IMR-90 (cell line): ENCODE measurements around the gene PPIL4. TPM values are rescaled to one million over a fixed set of nuclear protein-coding genes. Genes with fewer than 3 reads are reported as not detected.
"Not testable (repeated sequence)": the region's sequence is repeated elsewhere in the genome, so short reads cannot be mapped to it uniquely, and the experiment has no call there.

Experiments used
- ATAC-seq: fragments of 200-7000 bp; cut with Tn5 transposase; 2 replicates; pipeline ENCODE4 v1.9.1; 2020; ENCODE audit warnings: low read depth, mild to moderate bottlenecking, moderate library complexity
- BruUV-seq: library from RNA; stranded (reverse); fragments of 400-500 nt; replicated peaks from 2 replicates; lab custom pipeline; 2021; lab: Mats Ljungman, UMichigan
- CTCF ChIA-PET: fragments of 300-600 bp; formaldehyde crosslinking; extraction: SDS; loops from one replicate; lab custom pipeline; 2021; ENCODE audit warnings: antibody characterized with exemption; lab: Yijun Ruan, JAX
- POLR2A ChIA-PET: fragments of 300-600 bp; sonication (Branson Sonifier 250); formaldehyde crosslinking; loops from one replicate; lab custom pipeline; 2022; ENCODE audit warnings: antibody characterized with exemption; ENCODE audit not compliant: unreplicated experiment; lab: Charles Lee
- DNase-seq: peaks from one replicate; pipeline ENCODE4 v3.0.0; 2013
- H2AFZ ChIP-seq: replicated peaks from 2 replicates; pipeline ENCODE3; 2013; ENCODE audit warnings: low read length, mild to moderate bottlenecking; ENCODE audit not compliant: poor library complexity
- H2AK5ac ChIP-seq: 2 replicates; pipeline ENCODE4 v1.6.1; 2013; ENCODE audit warnings: low read depth, low read length, inconsistent platforms
- H2AK9ac ChIP-seq: replicated peaks from 2 replicates; pipeline ENCODE3; 2013; ENCODE audit warnings: mild to moderate bottlenecking, low read depth, low read length, moderate library complexity; ENCODE audit not compliant: poor library complexity
- H2BK120ac ChIP-seq: 2 replicates; pipeline ENCODE4 v1.6.1; 2013; ENCODE audit warnings: low read depth, low read length, inconsistent platforms
- H2BK15ac ChIP-seq: 3 replicates; pipeline ENCODE4 v1.6.1; 2013; ENCODE audit warnings: low read depth, low read length, inconsistent platforms
- H2BK20ac ChIP-seq: 2 replicates; pipeline ENCODE4 v1.6.1; 2013; ENCODE audit warnings: low read depth, mild to moderate bottlenecking, inconsistent platforms, low read length, moderate library complexity
- H2BK5ac ChIP-seq: 2 replicates; pipeline ENCODE4 v1.6.1; 2013; ENCODE audit warnings: mild to moderate bottlenecking, low read depth, low read length, inconsistent platforms; ENCODE audit not compliant: poor library complexity, severe bottlenecking
- H3K14ac ChIP-seq: replicated peaks from 2 replicates; pipeline ENCODE4 v1.6.1; 2013; ENCODE audit warnings: low read depth, low read length, inconsistent platforms
- H3K18ac ChIP-seq: 2 replicates; pipeline ENCODE4 v1.6.1; 2013; ENCODE audit warnings: low read depth, low read length, control low read depth
- H3K23ac ChIP-seq: 2 replicates; pipeline ENCODE4 v1.6.1; 2013; ENCODE audit warnings: low read depth, low read length, inconsistent platforms
- H3K27ac ChIP-seq: 2 replicates; pipeline ENCODE4 v1.5.1; 2013; ENCODE audit warnings: mild to moderate bottlenecking, control low read depth, low read length; ENCODE audit not compliant: insufficient read depth
- H3K27me3 ChIP-seq: 2 replicates; pipeline ENCODE4 v1.6.1; 2013; ENCODE audit warnings: low read length; ENCODE audit not compliant: control insufficient read depth, insufficient read depth
- H3K36me3 ChIP-seq: 2 replicates; pipeline ENCODE4 v1.6.1; 2013; ENCODE audit warnings: low read length, mixed read lengths; ENCODE audit not compliant: control insufficient read depth, insufficient read depth
- H3K4ac ChIP-seq: 2 replicates; pipeline ENCODE4 v1.6.1; 2013; ENCODE audit warnings: low read depth, low read length, inconsistent platforms
- H3K4me1 ChIP-seq: 2 replicates; pipeline ENCODE4 v1.6.1; 2013; ENCODE audit warnings: low read length, mixed read lengths; ENCODE audit not compliant: control insufficient read depth, insufficient read depth
- H3K4me2 ChIP-seq: 2 replicates; pipeline ENCODE4 v1.6.1; 2013; ENCODE audit warnings: low read depth, mild to moderate bottlenecking, control low read depth, low read length, moderate library complexity
- H3K4me3 ChIP-seq: 2 replicates; pipeline ENCODE4 v1.5.1; 2013; ENCODE audit warnings: low read depth, mild to moderate bottlenecking, control low read depth, low read length, moderate library complexity; ENCODE audit not compliant: insufficient read depth
- H3K56ac ChIP-seq: 2 replicates; pipeline ENCODE4 v1.6.1; 2013; ENCODE audit warnings: low read length, inconsistent platforms; ENCODE audit not compliant: insufficient read depth; ENCODE audit errors: extremely low read depth
- H3K79me1 ChIP-seq, 2 experiments: 2 replicates each; pipeline ENCODE4 v1.6.1; 2013; ENCODE audit warnings: low read length in 2 of 2, inconsistent platforms in 1 of 2, low read depth in 1 of 2
- H3K9ac ChIP-seq: 2 replicates; pipeline ENCODE4 v1.6.1; 2013; ENCODE audit warnings: low read depth, low read length, control low read depth
- H3K9me1 ChIP-seq: 2 replicates; pipeline ENCODE4 v1.6.1; 2013; ENCODE audit warnings: low read length, inconsistent platforms; ENCODE audit not compliant: insufficient read depth
- H3K9me3 ChIP-seq: 2 replicates; pipeline ENCODE4 v1.6.1; 2013; ENCODE audit warnings: low read length; ENCODE audit not compliant: control insufficient read depth, insufficient read depth
- H4K20me1 ChIP-seq: 2 replicates; pipeline ENCODE4 v1.6.1; 2013; ENCODE audit warnings: low read length, inconsistent platforms; ENCODE audit not compliant: insufficient read depth
- H4K5ac ChIP-seq: 2 replicates; pipeline ENCODE4 v1.6.1; 2013; ENCODE audit warnings: mild to moderate bottlenecking, low read depth, low read length, control low read depth
- H4K8ac ChIP-seq, 2 experiments: 2 replicates each; pipeline ENCODE4 v1.6.1; 2013; ENCODE audit warnings: low read depth in 2 of 2, low read length in 2 of 2, control low read depth in 1 of 2, inconsistent platforms in 1 of 2
- H4K91ac ChIP-seq: 2 replicates; pipeline ENCODE4 v1.6.1; 2013; ENCODE audit warnings: low read depth, low read length, inconsistent platforms; ENCODE audit not compliant: insufficient read depth
- FOS ChIP-seq: fragments of 150-350 bp; IDR thresholded peaks from 2 replicates; pipeline ENCODE4 v1.6.1; 2016; ENCODE audit warnings: low read depth, low read length
- WGBS, 2 experiments: methylation state at CpG; one replicate each; pipeline versions ENCODE4 v1.1.5 to v1.1.7; 2013; ENCODE audit warnings: missing lambda C conversion rate in 2 of 2; ENCODE audit not compliant: insufficient read length in 1 of 2; ENCODE audit errors: extremely low coverage in 2 of 2; 5-methylcytosine and 5-hydroxymethylcytosine counted together
- dilution Hi-C: fragments of 300-500 bp; cut with HindIII; formaldehyde crosslinking; loops from one replicate; pipeline ENCODE4 v1.14.3; 2018; ENCODE audit warnings: low sequenced_read_pairs; ENCODE audit not compliant: unreplicated experiment
- in situ Hi-C: fragments of 300-500 bp; cut with MboI; formaldehyde crosslinking; loops from 3 replicates; pipeline ENCODE4 v1.14.3; 2019; ENCODE audit warnings: low sequenced_read_pairs, inconsistent platforms, mixed read lengths
- intact Hi-C: fragments of 100-400 bp; cut with micrococcal nuclease; formaldehyde crosslinking; loops from 2 replicates; pipeline ENCODE4 v1.10.0; 2022
- polyA plus RNA-seq, 3 experiments: library from polyadenylated mRNA; depleted of rRNA; stranded (reverse); fragments of >200 nt; gene quantifications; 2 replicates each; pipeline ENCODE4 v1.2.3, GENCODE V29; 2012; ENCODE audit warnings: low replicate concordance in 1 of 3
- total RNA-seq: library from RNA; depleted of rRNA; stranded (reverse); fragments of >200 nt; gene quantifications from 2 replicates; pipeline ENCODE4 v1.2.3, GENCODE V29; 2012

Gene PPIL4
- total and polyA plus RNA-seq, 2 of the 4 experiments (the other 2 are of a cell fraction) = 10.6 to 13.3 TPM

- ChIA-PET CTCF (interaction anchor here (0.6 kb wide), 1 partner anchor 13 kb away, joined by 3 read pairs; no protein-coding TSS in a partner anchor), POLR2A (interaction anchor here (0.7 kb wide), 1 partner anchor 14 kb away, joined by 3 read pairs; no protein-coding TSS in a partner anchor)
- H2AK9ac ChIP-seq, H3K9me1 ChIP-seq, BruUV-seq, dilution Hi-C loops, H3K9ac ChIP-seq, H3K4ac ChIP-seq, H3K4me2 ChIP-seq, H3K79me1 ChIP-seq, H2AK5ac ChIP-seq, H4K8ac ChIP-seq, H3K14ac ChIP-seq, H2BK5ac ChIP-seq, H3K27ac ChIP-seq, H3K18ac ChIP-seq, H2BK20ac ChIP-seq, H3K23ac ChIP-seq, H2AFZ ChIP-seq, H4K91ac ChIP-seq, H3K36me3 ChIP-seq, H3K4me1 ChIP-seq, H2BK15ac ChIP-seq, intact Hi-C loops, H3K56ac ChIP-seq, H2BK120ac ChIP-seq, H4K5ac ChIP-seq, in situ Hi-C loops, H3K27me3 ChIP-seq, H3K4me3 ChIP-seq, H3K9me3 ChIP-seq, H4K20me1 ChIP-seq: not testable (repeated sequence)
- ATAC-seq (peak; percentile 70), DNase-seq (peak; percentile 75)
- 84% methylated on average over 4 of the region's 6 CpGs; no CpG with 5 or more reads in 1 of the 2 experiments for WGBS, 2 experiments
- TF ChIP-seq FOS = peak; percentile 51; the same call in 1 of the 2 replicates
Observed at GRCh38 chr6:149496597-149496996, 49.2 kb downstream of the PPIL4 start.

DNA sequence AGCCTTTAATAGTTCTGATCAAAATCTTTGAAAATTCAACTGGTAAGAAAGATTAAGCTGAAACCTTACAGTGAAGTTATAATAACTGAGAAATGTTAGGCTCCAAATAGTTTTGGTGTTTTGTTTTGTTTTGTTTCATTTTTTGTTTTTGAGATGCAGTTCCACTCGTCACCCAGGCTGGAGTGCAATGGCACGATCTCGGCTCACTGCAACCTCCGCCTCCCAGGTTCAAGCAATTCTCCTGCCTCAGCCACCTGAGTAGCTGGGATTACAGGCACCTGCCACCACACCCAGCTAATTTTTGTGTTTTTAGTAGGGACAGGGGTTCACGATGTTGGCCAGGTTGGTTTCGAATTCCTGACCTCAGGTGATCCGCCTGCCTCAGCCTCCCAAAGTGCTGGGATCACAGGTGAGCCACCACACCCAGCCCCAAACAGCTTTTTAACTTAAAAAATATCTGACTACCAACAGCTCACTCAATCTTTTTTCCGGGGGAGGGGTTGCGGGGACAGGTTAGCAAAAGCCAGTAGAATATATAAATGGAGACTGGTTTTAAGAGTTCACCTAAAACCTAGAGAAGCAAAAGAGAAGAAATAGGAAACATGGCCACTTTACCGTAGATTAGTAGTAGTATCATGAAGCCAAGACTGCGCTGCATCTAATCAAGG lies 50.4 kb downstream of the PPIL4 start:
- H3K4me1 ChIP-seq, H3K27ac ChIP-seq, DNase-seq, in situ Hi-C loops, H2BK5ac ChIP-seq, POLR2A ChIA-PET, ATAC-seq, BruUV-seq, H3K27me3 ChIP-seq, H3K9ac ChIP-seq, H4K91ac ChIP-seq, H4K5ac ChIP-seq, H3K4me2 ChIP-seq, H3K9me1 ChIP-seq, H3K18ac ChIP-seq, H4K20me1 ChIP-seq, H3K56ac ChIP-seq, H3K79me1 ChIP-seq, H4K8ac ChIP-seq, H3K14ac ChIP-seq, H2BK20ac ChIP-seq, H2AK9ac ChIP-seq, H3K4ac ChIP-seq, H3K36me3 ChIP-seq, H3K9me3 ChIP-seq, H3K4me3 ChIP-seq, H2BK15ac ChIP-seq, H2AK5ac ChIP-seq, dilution Hi-C loops, intact Hi-C loops, H3K23ac ChIP-seq, H2AFZ ChIP-seq, H2BK120ac ChIP-seq: not testable (repeated sequence)
- WGBS, 2 experiments = no CpG with 5 or more reads among the region's 11 CpGs
- CTCF ChIA-PET = interaction anchor here (1.4 kb wide), 1 partner anchor 49 kb away, joined by 3 read pairs; no protein-coding TSS in a partner anchor
